GM18499 (cell line): ENCODE measurements around the gene EFCAB7.
A peak's percentile ranks its signal among the peaks of the same experiment; 100 is the strongest.

Experiments
- ATAC-seq: cut with Tn5 transposase; IDR thresholded peaks from one replicate; pipeline ENCODE4 v1.9.1; 2021; ENCODE audit warnings: moderate number of reproducible peaks; ENCODE audit not compliant: insufficient read depth, unreplicated experiment

Gene EFCAB7, protein sequence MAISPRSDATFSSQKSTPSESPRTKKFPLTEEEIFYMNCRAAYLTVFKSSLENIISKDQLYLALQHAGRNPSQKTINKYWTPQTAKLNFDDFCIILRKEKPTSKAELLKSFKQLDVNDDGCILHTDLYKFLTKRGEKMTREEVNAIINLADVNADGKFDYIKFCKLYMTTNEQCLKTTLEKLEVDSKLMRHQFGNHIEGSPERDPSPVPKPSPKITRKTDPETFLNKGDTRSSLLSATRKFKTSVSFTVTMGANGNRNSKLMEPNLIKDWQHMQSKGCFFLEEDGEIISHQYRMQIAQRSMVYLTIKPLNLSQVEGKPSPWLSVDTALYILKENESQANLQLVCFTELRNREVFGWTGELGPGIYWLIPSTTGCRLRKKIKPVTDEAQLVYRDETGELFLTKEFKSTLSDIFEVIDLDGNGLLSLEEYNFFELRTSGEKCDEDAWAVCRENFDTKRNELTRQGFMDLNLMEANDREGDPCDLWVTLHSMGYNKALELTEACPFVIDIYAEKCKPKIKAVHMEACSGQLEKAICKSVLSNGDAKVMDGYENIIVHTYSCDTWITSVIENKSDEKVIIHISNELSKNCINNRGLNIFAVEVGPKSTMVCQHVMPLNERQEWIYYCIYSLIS

DNA sequence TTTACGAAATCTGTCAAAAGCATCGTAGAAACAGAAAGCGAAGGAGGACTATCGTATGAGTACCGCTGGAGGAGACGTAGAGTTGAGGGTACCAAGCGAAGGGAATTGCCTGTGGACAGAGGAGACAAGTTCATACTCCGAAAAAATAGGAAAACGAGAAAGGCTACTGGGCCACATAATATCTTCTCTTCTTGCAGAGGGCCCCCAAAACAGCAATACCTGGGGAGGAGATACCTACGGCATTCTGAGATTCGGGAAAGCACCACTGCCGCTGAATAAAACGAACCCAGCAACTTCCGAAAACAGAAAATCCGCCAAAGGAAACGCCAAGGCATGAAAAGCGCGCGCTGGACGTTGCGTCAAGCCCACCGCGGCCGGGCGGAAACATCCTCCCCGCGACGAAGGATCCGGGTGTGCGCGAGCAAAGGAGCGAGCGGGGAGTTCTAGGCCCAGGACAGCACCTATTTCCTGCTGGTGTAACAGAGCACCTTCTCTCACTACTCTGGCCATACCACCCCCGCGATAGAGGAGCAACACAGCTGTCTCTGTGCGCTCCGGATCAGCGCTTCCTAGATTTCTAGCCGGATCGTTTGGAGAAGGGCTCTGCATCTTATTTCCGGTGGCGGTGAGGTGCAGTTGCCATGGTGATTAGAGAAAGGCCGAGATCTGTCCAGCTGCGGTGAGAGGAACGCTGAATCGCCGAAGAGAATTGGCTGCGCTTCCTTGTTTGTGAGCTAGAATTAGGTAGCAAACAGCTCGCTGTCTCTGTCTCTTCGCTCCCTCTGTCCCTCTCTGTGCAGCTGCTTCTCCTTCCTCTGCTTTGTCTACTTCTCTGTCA is at the start of gene EFCAB7, which contains the start of gene ITGB3BP:
TSS of gene EFCAB7 (plus strand) at position 635 of the 838 bp plus-strand sequence. CDS start 2,048 bp downstream, outside the sequence.
TSS of gene ITGB3BP (minus strand) at position 335 of the 838 bp plus-strand sequence. CDS start at position 243, 92 bp downstream.
- peak; percentile 79 for ATAC-seq

DNA sequence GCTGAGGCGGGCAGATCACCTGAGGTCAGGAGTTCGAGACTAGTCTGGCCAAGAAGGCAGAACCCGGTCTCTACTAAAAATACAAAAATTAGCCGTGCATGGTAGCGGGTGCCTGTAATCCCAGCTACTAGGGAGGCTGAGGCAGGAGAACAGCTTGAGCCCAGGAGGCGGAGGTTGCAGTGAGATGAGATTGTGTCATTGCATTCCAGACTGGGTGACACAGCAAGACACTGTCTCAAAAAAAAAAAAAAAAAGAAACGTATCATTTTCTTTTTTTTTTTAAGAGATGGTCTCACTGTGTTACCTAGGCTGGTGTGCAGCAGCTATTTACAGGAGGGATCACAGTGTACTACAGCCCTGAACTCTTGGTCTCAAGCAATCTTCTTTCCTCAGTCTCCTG is 47.6 kb upstream of the EFCAB7 start:
- ATAC-seq = no peak

DNA sequence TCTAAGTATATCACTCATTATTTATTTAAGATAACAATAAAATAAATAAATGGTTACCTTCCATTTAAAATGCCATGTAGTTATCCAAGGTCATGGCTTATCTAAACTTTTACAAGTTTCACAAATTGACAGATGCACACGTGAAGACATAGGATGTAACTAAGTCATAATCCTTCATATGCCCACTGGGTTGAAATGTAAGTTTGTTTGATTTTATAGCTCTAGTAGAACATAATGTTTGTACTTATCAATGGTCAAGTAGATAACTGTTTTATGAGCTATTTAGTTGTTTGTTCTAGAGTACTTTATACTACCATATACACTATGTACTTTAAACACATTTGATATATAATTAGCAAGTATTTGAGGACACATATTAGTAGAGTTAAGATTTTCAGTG is 43.3 kb upstream of the EFCAB7 start:
- no peak for ATAC-seq

DNA sequence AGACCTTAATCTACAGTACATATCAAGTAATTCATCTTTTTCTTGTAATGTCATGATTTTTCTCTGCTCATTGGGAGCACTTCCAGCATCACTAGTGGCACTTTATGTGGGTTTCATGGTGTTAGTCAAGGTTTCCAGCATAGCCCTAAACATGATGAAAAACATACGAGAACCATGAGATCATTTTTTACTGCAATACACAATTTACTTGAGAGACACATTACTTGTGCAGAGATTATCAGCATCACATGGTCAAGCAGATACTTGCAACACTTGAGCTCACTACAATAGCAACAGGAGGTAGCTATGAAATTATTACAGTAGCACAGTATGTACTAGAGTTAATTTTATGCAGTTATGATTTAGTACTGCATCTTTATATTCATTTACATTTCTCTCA is 36.7 kb upstream of the EFCAB7 start:
- no peak for ATAC-seq

DNA sequence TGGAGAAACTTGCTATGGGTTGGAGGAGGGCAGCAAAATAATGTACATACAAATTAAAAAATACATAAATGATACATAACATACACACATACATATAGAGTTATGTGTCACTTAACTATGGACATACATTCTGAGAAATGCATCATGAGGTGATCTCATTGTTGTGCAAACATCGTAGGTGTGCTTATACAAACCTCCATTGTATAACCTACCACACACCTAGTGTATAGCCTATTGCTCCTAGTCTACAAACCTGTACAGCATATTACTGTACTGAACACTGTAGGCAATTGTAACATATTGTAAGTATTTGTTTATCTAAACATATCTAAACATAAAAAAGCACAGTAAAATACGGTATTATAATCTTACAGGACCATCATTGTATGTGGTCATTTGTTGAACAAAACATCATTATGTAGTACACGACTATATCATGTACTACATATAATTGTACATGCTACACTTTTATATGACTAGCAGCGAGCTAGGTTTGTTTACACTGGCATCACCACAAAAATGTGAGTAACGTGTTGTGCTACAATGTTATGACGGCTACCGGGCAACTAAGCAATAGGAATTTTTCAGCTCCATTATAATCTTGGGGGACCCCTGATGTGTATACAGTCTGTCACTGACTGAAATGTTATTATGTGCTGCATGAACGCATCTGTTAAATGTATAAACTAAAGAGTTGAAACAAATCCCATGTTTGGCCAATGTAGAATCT is 35.8 kb upstream of the EFCAB7 start:
- no peak for ATAC-seq

DNA sequence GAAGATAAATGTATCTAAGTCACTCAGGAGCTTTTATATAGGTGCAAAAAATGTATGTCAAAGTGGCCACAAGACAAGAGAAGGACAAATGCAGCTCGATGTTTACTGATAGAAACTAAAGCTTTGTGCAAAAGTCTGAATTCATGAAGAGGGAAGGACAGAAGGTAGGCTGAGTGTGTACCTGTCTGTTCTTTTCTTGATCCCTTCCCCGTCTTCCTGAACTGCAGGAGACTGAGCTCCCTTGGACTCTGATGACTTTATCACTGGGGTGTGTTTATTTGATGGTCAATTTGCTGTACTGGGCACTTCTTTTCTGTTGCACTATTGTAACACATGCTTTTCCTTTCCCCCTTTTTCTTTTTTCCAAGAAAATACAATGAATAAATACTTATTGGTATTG is 25.7 kb upstream of the EFCAB7 start:
- no peak for ATAC-seq

DNA sequence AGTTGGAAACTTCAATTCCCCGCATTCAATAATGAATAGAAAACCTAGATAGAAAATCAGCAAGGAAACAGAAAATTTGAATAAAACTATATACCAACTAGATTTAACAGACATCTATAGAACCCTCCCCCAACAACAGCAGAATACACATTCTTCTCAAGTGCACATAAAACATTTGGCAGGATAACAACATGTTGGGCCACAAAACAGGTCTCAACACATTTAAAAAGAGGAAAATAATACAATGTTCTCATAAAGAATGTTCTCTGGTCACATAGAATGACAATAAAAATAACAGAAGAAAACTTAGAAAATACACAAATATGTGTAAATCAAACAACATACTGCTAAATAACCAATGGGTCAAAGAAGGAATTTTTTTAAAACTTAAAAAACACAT is 25.2 kb upstream of the EFCAB7 start:
- no peak for ATAC-seq

DNA sequence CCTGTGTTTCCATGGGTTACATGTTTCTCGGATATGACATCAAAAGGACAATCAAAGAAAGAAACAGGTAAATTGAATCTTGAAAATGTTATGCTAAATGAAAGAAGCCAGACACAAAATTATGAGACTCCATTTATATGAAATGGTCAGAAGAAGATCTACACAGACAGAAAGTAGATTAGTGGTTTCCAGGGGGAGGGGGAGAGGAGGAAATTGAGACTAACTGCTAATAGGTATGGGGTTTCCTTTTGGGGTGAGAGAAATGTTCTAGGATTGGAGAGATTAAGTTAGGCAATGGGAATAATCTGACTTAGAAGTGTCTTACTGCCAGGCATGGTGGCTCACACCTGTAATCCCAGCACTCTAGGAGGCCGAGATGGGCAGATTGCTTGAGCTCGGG is 22.1 kb upstream of the EFCAB7 start:
- no peak for ATAC-seq

DNA sequence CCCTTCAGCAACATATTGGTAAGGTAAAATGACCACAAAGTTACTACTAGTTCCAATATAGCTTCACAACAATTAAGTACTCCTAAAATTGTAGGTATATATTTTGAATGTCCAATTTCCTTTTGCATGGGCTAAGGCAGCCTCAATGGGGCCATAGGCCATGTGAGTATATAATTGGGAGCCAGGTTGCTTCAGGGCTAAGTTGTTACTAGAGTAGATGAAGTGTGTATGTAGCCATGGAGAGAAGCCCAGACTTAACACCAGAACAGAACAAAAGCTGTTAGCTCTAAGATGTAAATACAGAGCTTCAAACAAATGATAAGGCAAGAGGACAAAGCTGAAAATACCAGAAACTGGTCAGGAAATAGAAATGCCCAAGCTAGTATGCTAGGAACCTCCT is 16.5 kb upstream of the EFCAB7 start:
- no peak for ATAC-seq

DNA sequence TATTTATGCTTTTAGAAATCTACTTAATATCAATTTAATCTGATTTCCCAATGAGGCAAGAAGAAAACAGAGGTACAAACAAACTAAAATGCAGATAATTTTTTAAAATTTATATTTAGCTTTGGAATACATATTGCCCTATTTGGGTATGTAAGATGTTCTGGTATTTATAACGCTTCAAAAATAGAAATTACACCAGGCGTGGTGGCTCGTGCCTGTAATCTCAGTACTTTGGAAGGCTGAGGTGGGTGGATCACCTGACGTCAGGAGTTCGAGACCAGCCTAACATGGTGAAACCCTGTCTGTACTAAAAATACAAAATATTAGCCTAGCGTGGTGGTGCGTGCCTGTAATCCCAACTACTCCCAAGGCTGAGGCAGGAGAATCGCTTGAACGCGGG is 13.6 kb upstream of the EFCAB7 start:
- ATAC-seq = no peak

DNA sequence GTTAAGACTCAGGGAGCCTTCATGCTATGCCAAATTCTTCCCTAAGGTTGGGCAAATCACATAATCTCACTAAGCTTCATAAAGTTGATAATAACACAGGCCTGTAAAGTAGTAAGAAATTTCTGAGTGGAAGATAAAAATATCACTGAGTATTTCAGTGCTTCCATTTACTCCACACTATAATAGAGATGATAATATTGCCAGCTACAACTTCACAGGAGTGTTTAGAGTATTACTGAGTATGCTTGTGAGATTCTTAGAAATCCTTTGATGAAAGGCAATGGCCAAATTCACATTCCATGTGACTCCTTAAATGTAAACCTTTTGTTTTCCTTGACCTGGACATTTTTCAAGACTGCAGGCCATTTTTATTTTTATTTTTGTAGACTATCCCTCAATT is 10.7 kb upstream of the EFCAB7 start:
- no peak for ATAC-seq

DNA sequence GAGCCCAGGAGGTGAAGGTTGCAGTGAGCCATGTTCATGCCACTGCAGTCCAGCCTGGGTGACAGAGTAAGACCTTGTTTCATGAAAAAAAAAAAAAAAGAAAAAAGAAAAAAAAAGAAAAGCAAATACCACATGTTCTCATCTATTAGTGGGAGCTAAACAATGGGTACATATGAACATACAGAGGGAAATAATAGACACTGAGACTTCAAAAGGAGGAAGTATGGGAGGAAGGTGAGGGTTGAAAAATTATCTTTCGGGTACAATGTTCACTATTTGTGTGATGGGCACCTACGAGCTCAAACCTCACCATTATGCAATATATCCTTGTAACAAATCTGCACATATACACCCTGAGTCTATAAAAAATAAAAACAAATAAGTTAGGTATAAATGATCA is 6.7 kb upstream of the EFCAB7 start:
- no peak for ATAC-seq

DNA sequence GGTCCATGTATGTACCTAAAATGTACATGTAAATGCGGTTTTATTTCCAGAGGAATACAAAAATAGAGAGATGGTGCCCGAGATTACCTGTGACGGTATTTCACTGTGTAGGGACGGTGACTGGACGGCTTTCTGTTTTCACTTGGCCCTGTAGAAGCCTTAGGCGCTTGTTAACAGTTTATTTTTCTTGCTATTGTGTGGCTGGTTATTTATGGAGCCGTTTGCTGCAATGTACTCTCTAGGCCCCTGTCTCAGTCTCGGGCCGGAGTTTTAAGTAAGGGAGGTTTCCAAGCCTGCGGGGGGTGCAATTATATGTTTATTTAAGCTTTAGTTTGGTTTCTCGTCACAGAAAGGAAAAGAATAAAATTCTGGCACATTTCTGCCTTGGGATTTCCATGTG is 413 bp downstream of the EFCAB7 start:
- peak; percentile 1 for ATAC-seq

DNA sequence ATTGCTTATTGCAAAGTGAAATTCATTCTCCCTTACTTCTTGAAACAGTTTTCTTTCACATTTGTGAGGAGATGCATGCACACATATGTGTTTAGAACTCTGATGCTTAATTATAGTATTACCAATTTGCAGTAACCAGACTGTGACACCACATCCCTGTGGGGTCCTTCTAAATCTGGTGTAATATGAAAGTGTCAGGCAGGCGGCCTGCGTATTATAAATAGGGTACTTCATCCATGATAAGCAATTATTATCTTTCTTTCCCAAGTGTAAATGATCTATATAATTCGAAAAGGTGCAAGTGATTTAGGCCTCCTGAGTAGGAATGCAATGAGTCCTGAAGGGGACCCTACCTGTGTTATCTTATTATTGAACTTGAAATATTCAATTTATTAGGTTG is 876 bp downstream of the EFCAB7 start:
- no peak for ATAC-seq

DNA sequence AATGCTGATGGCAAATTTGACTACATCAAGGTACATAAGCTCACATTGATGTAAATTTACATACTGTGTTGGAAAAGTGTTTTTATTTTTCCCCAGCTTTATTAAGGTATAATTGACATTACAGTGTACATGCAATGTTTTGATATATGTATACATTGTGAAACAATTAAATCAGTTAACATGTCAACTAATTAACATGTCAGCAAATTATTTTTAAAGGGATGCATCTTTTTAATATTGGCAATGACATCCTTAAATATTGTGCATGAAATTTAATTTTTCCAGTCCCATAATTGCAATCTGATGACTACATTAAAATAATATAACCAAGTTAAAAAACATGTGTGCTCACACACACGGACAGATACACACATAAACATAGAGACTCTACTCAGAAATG is 9.4 kb downstream of the EFCAB7 start:
- ATAC-seq = no peak

DNA sequence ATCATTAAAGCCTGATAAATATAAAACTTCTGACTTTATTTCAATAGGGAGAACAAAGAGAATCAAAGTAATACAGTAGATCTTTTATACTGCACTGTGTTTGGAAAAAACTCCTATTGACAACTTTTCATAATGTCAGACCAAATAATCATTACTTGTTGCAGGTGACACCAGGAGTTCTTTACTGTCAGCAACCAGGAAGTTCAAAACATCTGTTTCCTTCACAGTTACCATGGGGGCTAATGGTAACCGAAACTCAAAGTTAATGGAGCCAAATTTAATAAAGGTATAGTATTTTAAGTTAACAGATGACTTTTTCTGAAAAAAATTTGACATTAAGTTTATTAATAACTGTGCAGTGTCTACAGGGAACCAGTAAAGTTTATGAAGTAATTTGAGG is 10.6 kb downstream of the EFCAB7 start:
- ATAC-seq = no peak

DNA sequence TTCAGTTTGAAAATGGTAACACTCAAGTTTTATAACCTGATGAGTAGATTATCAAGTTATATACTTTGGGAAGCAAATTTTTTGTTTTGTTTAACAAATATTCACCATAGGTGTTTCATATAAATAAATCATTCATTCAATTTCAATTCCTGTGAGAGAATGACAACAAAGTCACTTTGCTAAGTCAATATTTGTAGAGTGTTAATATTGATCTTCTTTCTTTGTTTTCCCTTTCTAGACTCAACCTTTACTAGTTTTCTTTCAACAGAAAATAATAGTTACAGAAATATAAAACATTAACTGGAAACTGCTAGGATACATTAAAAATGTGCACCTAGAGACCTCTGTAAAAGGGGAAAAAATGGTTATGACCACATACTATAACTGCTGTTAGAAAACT is 11.1 kb downstream of the EFCAB7 start:
- no peak for ATAC-seq

DNA sequence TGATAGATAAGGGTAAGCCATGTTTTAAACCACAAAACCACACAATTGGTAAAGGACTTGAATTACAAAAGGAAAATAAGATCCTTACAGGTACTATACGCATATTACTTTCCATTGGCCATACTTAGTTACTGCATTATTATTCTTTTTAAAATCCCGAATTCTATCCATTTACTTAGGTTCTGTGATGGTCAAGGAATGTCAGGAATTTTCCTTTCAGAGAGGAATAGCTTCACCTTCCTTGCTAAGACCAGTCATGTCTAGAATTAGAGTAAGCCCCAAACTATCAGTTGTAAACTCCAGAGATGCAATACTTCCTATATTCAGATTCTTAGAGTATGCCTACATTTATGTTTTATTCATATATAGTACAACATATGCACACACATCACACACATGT is 13.7 kb downstream of the EFCAB7 start:
- no peak for ATAC-seq

DNA sequence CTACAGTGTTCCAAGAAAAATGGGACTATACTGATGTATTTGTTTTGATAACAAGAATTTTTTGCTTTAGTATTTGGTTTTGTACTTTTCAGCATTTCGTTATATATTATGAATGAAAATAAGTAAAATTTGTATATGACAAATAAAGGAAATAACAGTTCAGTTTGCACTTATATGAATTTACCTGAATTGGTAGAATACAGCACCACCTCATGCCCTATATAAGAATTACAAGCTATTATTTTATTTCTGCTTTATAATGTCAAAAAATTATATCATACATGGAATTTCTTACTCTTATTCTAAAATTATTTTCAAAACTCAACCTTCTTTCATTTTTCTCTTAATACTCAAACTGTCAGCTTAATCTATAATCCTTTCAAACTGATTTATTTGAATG is 14.6 kb downstream of the EFCAB7 start:
- ATAC-seq = no peak

DNA sequence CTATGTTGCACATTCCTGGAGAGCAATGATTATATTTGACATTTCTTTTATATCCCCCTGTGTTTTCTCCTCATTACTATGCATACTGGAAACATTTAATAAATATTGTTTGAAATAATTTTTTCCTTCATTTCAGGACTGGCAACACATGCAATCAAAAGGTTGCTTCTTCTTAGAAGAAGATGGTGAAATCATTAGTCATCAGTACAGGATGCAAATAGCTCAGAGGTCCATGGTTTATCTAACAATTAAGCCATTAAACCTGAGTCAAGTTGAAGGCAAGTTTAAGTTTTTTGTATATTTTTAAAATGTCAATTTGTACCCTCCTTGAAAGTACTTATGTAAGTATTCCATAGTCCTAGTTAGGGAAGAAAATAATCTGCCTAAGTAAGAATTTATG is 22.5 kb downstream of the EFCAB7 start:
- no peak for ATAC-seq
